Liver (tissue), 3 donors: ENCODE measurements around the gene RREB1.

Experiments used
- CTCF ChIP-seq: fragments of 150-350 bp; IDR thresholded peaks from 2 replicates; pipeline ENCODE4 v1.5.1; 2017; ENCODE audit warnings: improper control_type of control experiment, low read depth, low read length; ENCODE audit not compliant: missing input control
- GABPA ChIP-seq, 2 donors: IDR thresholded peaks in 1 of 2; conservative IDR thresholded peaks in 1 of 2; 2 replicates each; pipeline ENCODE4 v1.6.1; 2016; ENCODE audit warnings: antibody characterized with exemption in 2 of 2, mild to moderate bottlenecking in 1 of 2, moderate library complexity in 1 of 2
- MAX ChIP-seq: IDR thresholded peaks from 2 replicates; pipeline ENCODE4 v1.6.1; 2016; ENCODE audit warnings: antibody characterized with exemption
- RAD21 ChIP-seq, 2 donors: IDR thresholded peaks; 2 replicates each; pipeline ENCODE4 v1.6.1; 2016; ENCODE audit warnings: antibody characterized with exemption in 2 of 2, mild to moderate bottlenecking in 2 of 2
- REST ChIP-seq: IDR thresholded peaks from 2 replicates; pipeline ENCODE4 v1.6.1; 2016; ENCODE audit warnings: antibody characterized with exemption, mild to moderate bottlenecking
- YY1 ChIP-seq: IDR thresholded peaks from 2 replicates; pipeline ENCODE4 v1.6.1; 2016; ENCODE audit warnings: antibody characterized with exemption, mild to moderate bottlenecking
- donor health status: healthy.
- donor health status: healthy.

- TF ChIP-seq REST (no peak), CTCF (no peak), RAD21 (IDR thresholded peaks at IDR 0.05) (no peak), GABPA (IDR thresholded peaks at IDR 0.05 in 1 of 2, conservative IDR thresholded peaks at IDR 0.05 in 1 of 2) (no peak), MAX (no peak), YY1 (no peak)
Observed at GRCh38 chr6:7218406-7218988, 110.7 kb downstream of the RREB1 start.
